Measurements from ENCODE around the gene NSF. TPM values are rescaled to one million over a fixed set of nuclear protein-coding genes. Genes with fewer than 3 reads are reported as not detected.

NSF gene
- total RNA-seq, 2 donors from 2014 or later, result 21.6 to 22.6 TPM

DNA sequence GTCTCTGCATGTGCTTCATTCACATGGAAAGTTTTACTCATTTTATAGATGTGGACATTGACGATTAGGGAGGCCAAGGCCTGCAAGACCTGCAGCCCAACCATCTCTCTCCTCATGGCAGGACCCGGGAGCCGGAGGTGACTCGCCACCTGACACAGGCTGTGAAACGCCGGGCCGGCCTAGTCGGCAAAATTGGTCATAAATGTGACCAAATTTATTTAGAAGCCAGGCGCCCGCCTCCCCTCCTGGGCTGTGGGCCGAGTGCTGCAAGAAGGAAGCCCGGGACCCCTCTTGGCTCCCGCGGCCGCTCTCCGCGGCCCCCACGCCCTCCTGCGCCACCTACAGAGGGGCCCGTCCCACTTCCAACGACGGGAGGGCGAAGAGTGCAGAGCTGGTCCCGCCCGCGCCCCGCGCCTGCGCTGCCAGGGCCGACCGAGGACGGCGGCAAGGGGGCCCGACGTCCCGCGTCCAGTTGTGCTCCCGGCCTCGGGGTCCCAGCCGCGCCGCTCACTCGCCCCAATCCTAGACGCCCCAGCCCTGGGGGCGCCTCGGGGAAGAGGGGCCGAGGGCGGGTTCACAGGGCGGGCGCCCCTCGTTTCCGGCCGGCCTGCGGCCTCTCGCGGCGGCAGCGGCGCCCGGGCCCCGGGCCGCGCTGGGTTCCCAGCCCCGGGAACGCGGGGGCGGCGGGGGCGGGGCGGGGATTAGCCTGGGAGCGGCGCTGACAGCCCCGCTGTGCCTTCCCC lies 180.5 kb downstream of the NSF start:
- Mint-ChIP-seq H3K36me3 (ENCODE audit: low read depth) (no peaks in the 10 kb centered on the region), H3K4me1 (peaks cover 5% of the 10 kb centered on the region), H3K27me3 (peaks cover 41% of the 10 kb centered on the region), H3K4me3 (peak overlapping the region; percentile 73), H3K27ac (no peak overlapping the region)
- peak; percentile 46 for ATAC-seq
- no peaks in the 10 kb centered on the region for H3K9me3 ChIP-seq (ENCODE audit: control insufficient read depth, low read length, poor library complexity, severe bottlenecking)
- no peak for DNase-seq

DNA sequence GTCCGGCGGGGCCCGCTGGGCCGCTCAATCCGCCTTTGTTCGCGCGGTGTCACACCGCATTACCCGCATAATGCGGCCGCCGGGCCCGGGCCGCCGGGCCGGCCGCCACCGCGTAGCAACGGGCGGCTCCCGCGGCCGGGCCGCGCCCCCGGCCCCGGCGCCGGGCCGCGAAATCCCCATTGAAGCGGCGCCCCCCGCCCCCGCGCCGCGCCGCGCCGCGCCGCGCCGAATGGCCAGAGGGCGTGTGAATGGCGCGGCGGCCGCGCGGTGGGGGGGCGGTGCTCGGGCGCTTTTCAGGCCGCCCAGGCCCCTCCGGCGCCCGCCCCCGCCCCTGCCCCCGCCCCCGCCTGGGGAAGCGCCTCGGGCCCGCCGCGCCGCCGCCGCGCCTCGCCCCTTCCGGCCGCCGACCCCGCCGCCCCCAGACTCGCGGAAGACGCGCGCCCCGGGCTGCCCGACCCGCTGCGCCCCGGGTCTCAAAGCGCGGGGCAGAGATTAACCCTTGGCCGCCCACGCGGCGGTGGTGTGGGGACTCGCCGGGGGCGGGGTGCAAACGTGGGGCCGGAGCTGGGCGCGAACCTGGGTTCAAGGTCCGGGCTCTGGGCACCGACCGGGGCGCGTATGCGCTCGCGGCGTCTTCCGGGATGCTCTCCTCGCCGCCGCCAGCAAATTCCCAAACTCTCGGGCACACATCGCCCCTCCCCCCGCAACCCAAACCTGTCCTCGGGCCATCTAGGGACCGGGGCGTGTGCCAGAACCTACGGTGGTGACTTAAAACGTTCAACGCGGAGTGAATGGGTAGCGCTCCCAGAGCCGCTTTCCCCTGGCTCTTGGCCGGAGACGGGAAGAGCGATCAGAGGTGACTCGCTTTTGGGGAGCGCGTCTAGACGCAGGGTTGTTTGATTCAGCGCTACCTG lies 181.3 kb downstream of the NSF start:
- peaks cover 6% of the 10 kb centered on the region for H3K4me1 Mint-ChIP-seq
- no peaks in the 10 kb centered on the region for H3K9me3 ChIP-seq (ENCODE audit: control insufficient read depth, low read length, poor library complexity, severe bottlenecking)
- DNase-seq, result no peak
- ATAC-seq, result peak; percentile 35
- peaks cover 48% of the 10 kb centered on the region for H3K27me3 Mint-ChIP-seq
- H3K27ac Mint-ChIP-seq, result no peak overlapping the region
- peak overlapping the region; percentile 81 for H3K4me3 Mint-ChIP-seq
- no peaks in the 10 kb centered on the region for H3K36me3 Mint-ChIP-seq (ENCODE audit: low read depth)

DNA sequence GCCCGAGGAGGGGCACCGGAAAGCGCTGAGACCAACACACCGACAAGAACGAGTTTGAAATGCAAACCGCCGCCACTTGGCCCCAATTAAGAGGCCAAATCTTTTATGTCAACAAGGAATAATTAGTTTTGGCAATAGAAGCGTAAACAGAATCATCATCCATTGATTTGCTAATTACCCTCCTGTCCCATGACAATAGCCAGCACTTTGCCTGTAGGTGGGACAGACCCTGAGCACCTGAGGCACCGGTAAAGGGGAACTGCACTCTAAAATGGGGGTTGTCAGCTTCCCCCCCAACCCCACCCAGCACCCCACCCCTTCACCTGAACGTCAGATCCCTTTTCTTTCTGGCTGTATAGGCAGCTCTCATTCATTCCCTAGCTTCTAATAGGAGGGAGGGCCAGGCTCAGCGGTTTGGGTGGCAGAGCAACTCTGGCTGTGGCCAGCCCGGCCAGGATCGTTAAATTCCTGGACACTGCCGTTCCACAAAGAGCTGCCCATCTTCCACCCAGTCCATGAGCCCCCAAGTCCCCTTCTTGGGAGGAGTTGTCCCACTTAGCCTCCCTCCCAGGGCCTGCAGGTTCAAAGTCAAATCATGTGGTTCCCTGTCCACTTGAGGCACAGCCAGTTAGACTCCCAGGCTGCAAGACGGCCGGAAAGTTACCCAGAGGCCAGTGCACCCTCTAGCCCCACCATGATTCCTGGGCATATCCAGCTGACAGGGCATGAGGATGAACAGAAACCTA lies 182.2 kb downstream of the NSF start:
- H3K9me3 ChIP-seq (ENCODE audit: control insufficient read depth, low read length, poor library complexity, severe bottlenecking), result no peaks in the 10 kb centered on the region
- H3K27me3 Mint-ChIP-seq, result peaks cover 56% of the 10 kb centered on the region
- ATAC-seq (no peak), DNase-seq (no peak)
- peaks cover 8% of the 10 kb centered on the region for H3K4me1 Mint-ChIP-seq
- H3K4me3 Mint-ChIP-seq, result peak overlapping the region; percentile 81
- H3K36me3 Mint-ChIP-seq (ENCODE audit: low read depth), result no peaks in the 10 kb centered on the region
- H3K27ac Mint-ChIP-seq, result no peak overlapping the region

DNA sequence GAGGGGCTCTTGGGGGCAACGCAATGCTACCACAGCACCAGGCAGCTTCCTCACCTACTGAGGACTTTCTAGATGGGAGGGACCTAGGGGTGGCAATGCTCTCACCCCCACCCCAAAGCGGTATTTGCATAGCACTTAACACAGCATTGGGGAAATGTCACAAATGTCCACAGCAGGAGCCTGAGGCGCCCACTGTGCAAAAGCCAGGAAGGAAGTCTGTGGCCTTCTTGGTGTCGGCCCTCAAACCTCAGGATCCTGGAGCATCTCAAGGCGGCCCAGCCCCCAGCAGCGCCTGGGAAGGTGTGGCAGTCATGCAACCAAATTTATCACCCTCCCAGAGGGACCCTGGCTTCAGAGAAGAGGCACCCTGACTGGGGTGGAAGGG lies 182.7 kb downstream of the NSF start:
- no peaks in the 10 kb centered on the region for H3K36me3 Mint-ChIP-seq (ENCODE audit: low read depth)
- H3K4me3 Mint-ChIP-seq, result peak overlapping the region; percentile 81
- H3K27me3 Mint-ChIP-seq, result peaks cover 61% of the 10 kb centered on the region
- no peak overlapping the region for H3K27ac Mint-ChIP-seq
- DNase-seq (no peak), ATAC-seq (no peak)
- peaks cover 8% of the 10 kb centered on the region for H3K4me1 Mint-ChIP-seq
- H3K9me3 ChIP-seq (ENCODE audit: control insufficient read depth, low read length, poor library complexity, severe bottlenecking), result no peaks in the 10 kb centered on the region

DNA sequence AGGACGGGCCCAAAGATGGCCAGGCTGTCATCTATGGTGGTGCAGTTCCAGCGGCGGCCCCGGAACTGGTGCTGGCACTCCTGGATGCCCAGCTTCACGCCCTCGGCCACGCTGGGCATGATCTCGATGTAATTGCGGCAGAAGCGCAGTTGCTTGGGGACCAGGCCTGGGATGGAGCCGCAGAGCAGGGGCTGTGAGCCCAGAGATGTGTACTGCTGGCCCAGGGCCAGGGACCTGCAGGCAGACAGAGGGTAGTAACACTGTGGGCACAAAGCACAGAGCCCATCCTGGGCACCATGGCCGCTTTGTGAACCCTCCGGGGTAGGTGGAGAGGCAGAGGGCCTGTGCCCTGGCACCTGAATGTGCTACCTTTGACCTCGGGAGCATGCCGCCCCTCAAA lies 183.2 kb downstream of the NSF start:
- Mint-ChIP-seq H3K4me1 (peaks cover 8% of the 10 kb centered on the region), H3K27ac (no peak overlapping the region), H3K27me3 (peaks cover 61% of the 10 kb centered on the region)

DNA sequence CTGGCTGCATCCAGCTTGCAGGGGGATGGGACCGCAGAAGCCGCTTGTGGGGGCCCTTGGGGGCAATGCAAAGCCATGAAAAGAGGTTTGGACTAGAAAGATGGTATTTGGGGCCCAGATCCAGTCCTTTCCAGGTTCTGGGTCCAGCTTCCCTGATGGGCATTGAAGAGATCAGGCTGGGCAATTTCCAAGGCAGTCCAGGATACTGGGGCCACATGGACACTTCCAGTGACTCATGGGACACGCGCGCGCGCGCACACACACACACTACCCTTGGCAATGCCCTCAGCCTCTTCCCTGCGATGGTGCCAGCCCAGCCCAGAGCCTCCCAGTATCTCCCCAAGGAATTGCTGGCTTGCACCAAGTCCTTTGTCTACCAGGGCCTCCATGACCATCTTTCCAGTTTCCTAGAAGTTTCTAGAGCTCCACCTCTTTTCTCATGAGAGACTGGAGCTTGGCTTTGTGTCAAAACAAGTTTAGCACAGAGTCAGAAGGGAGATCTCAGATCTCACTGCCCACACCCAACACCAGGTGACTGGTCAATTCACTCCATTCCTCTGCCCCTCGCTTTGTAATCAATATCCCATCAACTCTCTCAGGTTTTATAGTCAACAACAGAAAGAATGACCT lies 183.8 kb downstream of the NSF start:
- H3K27ac Mint-ChIP-seq, result no peak overlapping the region
- no peak overlapping the region for H3K4me3 Mint-ChIP-seq
- DNase-seq (no peak), ATAC-seq (no peak)
- no peaks in the 10 kb centered on the region for H3K9me3 ChIP-seq (ENCODE audit: control insufficient read depth, low read length, poor library complexity, severe bottlenecking)
- peaks cover 61% of the 10 kb centered on the region for H3K27me3 Mint-ChIP-seq
- peaks cover 8% of the 10 kb centered on the region for H3K4me1 Mint-ChIP-seq
- no peaks in the 10 kb centered on the region for H3K36me3 Mint-ChIP-seq (ENCODE audit: low read depth)

More for the DNA sequence above, 183.2 kb downstream of the NSF start:
- no peaks in the 10 kb centered on the region for H3K36me3 Mint-ChIP-seq (ENCODE audit: low read depth)
- no peak overlapping the region for H3K4me3 Mint-ChIP-seq
- ATAC-seq (no peak), DNase-seq (no peak)
- no peaks in the 10 kb centered on the region for H3K9me3 ChIP-seq (ENCODE audit: control insufficient read depth, low read length, poor library complexity, severe bottlenecking)

DNA sequence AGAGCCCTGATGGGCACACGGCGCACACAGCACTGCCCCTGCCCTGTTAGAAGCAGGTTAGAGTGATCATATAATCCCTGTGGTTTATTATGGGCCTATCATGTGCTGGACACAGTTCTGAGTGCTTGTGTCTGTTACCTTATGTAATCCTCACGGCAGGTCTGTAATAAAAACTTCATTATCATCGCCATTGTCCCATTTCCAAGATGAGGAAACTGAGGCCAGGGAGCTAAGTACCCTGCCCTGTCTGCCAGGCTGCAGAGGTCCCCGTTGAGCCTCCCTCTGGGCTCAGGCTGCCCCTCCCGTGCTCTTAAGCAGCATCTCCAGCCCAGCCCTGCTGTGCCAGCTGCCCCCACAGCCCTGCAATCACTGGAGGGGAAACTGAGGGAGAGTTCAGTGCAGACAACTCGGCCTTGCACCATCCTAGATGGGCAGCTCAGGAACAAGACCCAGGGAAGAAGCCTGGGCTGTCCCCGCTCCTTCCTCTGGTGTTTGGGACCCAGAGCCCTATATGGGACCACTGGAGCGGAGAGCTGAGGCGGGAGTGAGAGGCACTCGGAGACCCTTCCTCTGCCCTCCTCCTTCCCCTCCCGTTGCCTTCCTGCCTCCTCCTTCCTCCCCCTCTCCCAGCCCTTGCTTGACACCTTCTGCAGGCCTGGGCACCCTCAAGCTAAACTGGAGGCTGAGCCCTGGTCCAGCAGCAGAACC lies 186.0 kb downstream of the NSF start:
- DNase-seq (no peak), ATAC-seq (no peak)
- no peaks in the 10 kb centered on the region for H3K9me3 ChIP-seq (ENCODE audit: control insufficient read depth, low read length, poor library complexity, severe bottlenecking)
- Mint-ChIP-seq H3K27ac (no peak overlapping the region), H3K4me1 (peaks cover 9% of the 10 kb centered on the region), H3K27me3 (peaks cover 63% of the 10 kb centered on the region), H3K36me3 (ENCODE audit: low read depth) (peaks cover 2% of the 10 kb centered on the region), H3K4me3 (no peak overlapping the region)

DNA sequence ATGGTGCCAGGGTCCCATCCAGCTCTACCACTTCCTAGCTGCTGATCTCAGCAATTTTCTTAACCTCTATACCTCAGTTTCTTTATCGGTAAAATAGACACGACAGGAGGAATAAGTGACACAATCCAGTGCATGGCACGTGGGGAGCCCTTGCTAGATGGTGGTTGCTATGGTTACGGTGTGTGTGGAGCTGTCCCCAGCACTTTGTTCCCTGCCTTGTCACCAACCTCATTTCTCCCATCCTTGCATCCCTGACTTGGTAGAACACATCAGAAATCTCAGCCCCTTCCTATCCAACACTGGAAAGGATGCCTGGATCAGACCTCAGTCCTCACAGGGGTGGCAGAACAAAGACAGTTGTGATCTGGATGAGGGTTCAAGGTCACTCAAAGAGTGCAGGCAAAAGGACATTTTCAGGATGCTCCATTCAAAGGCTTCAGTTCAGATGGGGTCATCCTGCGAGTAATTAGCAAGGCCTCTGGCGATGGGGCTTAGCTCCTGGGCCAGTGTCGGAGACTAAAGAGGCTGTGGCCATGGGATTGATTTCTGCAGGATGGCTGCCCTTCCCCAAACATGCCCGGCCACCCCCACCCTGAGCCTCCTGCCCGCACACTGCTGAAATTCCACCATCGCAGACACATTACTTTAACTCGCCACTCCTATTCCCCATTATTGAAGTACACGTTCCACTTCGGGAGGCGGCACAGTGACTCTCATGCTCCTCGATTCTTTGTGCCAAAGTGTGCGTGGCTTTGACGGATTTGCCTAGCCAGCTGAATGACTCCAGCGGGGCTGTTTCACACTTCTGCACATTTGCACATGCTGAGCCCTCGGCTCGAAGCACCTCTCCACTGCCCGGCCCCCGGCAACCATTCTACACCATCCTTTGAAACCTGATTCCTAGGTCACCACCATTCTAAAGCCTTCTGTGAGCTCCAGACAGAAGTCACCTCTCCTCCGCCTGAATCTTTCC lies 187.8 kb downstream of the NSF start:
- ATAC-seq (no peak), DNase-seq (no peak)
- H3K4me1 Mint-ChIP-seq, result peaks cover 6% of the 10 kb centered on the region
- peaks cover 2% of the 10 kb centered on the region for H3K36me3 Mint-ChIP-seq (ENCODE audit: low read depth)
- H3K27me3 Mint-ChIP-seq, result peaks cover 57% of the 10 kb centered on the region
- no peak overlapping the region for H3K4me3 Mint-ChIP-seq
- no peak overlapping the region for H3K27ac Mint-ChIP-seq
- H3K9me3 ChIP-seq (ENCODE audit: control insufficient read depth, low read length, poor library complexity, severe bottlenecking), result no peaks in the 10 kb centered on the region

DNA sequence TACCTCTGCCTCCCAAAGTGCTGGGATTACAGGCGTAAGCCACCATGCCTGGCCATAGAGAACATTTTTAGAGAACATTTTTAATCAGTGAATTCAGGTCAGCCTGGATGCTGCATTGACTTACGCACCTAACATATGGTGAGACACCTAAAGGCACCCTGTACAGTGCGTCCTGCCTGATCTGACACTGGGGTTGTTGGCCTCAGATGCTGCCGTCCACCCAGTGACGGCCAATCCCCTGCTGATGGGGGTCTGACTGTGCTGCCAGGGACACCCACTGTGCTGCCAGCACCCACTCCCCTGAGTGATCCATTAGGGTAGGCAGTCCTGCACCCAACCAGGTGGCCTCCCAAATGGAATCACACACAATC lies 189.5 kb downstream of the NSF start:
- Mint-ChIP-seq H3K27ac (no peak overlapping the region), H3K4me3 (no peak overlapping the region), H3K36me3 (ENCODE audit: low read depth) (peaks cover 2% of the 10 kb centered on the region), H3K4me1 (peaks cover 6% of the 10 kb centered on the region), H3K27me3 (peaks cover 53% of the 10 kb centered on the region)
- no peaks in the 10 kb centered on the region for H3K9me3 ChIP-seq (ENCODE audit: control insufficient read depth, low read length, poor library complexity, severe bottlenecking)
- ATAC-seq (no peak), DNase-seq (no peak)

DNA sequence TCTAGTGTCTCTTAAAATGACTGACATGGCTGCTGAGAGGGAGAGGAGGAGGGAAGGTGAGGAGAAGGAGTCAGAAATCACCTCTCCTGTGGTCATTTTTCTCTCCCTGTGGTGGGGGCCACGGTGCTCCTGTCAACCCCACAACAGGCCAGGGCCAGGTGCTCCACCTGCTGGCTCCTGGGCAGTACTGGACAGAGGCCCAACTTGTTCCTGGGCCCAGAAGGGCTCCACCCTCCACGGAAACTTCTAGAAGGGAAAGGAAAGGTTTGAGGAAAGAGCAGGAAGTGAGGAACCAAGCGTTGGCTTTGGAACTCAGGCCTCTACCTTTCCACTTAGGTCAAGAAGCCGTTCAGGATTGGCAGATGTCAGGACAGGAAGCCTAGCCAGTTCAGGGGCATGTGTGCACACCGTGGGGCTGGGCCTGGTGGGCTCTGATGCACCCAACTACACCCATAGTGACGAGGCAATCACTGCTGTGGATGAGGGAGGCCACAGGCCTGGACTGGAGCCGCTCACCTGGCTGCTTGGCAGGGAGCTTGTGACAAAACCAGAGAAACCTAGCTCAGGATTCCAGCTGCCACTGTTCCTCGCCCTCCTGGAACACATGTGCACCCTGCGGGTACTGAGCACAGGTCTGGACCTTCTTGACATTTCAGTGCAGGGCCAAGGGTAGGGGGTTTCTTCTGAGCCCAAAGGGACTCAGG lies 191.9 kb downstream of the NSF start:
- H3K36me3 Mint-ChIP-seq (ENCODE audit: low read depth), result peaks cover 2% of the 10 kb centered on the region
- DNase-seq, result no peak

DNA sequence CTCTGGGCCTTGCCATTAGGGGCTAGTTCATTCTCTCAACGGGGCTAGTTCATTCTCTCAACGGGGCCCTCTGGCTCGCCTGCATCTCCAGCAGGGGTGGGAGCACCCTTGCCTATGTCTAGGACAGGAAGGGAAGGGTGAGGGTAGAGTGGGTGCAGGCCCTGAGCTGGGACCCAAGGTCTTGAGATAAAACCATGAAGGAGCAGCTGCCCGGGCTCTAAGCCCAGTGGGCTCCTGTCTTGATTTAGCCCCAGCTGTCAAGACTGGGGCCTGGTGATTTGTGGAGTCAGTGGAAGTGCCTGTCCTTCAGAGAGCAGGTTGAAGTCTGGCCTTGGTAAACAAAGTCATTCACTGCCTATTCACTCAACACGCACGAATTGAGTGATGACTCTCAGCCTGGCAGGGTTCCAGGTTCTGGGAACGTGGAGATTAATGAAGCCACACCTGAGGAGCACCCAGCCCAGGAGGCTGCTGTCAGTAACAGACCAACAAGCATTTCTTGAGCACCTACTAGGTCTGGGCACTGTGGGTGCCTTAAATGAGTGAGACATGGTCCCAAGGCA lies 192.6 kb downstream of the NSF start:
- no peaks in the 10 kb centered on the region for H3K9me3 ChIP-seq (ENCODE audit: control insufficient read depth, low read length, poor library complexity, severe bottlenecking)
- ATAC-seq (no peak), DNase-seq (no peak)
- no peak overlapping the region for H3K27ac Mint-ChIP-seq
- peaks cover 30% of the 10 kb centered on the region for H3K27me3 Mint-ChIP-seq
- peaks cover 2% of the 10 kb centered on the region for H3K36me3 Mint-ChIP-seq (ENCODE audit: low read depth)
- no peak overlapping the region for H3K4me3 Mint-ChIP-seq
- peaks cover 3% of the 10 kb centered on the region for H3K4me1 Mint-ChIP-seq

More for the DNA sequence above, 191.9 kb downstream of the NSF start:
- Mint-ChIP-seq H3K27ac (no peak overlapping the region), H3K4me3 (no peak overlapping the region), H3K4me1 (peaks cover 3% of the 10 kb centered on the region), H3K27me3 (peaks cover 37% of the 10 kb centered on the region)
- H3K9me3 ChIP-seq (ENCODE audit: control insufficient read depth, low read length, poor library complexity, severe bottlenecking), result no peaks in the 10 kb centered on the region
- ATAC-seq, result no peak

Measured in T-helper 17 cell (primary cell).